EH (cell line): Measurements from ENCODE around the gene CD209.
"Not testable (repeated sequence)": the region's sequence is repeated elsewhere in the genome, so short reads cannot be mapped to it uniquely, and the experiment has no call there.

Experiments used
- DNase-seq: peaks from one replicate; pipeline ENCODE4 v3.0.0-alpha.2; 2015; ENCODE audit warnings: low read depth

The CD209 gene

DNA sequence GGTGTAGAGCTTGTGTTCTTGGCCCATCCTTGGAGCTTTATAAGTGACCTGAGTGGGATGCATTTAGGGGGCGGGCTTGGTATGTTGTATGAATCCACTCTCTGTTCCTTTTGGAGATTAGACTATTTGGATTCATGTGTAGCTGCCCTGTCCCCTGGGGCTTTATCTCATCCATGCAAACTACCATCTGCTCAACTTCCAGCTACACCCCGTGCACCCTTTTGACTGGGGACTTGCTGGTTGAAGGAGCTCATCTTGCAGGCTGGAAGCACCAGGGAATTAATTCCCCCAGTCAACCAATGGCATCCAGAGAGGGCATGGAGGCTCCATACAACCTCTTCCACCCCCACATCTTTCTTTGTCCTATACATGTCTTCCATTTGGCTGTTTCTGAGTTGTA is 21.8 kb upstream of the CD209 start:
- no peak for DNase-seq

DNA sequence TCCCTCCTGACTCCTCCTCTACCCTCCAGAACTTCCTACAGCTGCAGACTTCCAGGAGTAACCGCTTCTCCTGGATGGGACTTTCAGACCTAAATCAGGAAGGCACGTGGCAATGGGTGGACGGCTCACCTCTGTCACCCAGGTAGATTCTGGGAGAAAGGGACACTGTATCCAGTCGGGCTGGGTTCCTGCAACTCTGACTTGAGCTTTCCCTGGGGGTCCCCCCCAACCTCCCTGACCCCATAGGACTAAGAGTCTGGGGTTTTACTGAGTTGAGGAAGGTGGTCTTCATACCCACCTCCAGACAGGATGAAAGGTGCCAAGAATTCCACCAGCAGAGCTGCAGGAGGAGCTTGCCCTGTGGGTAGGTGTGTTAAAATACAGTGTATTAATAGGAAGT is 20.2 kb upstream of the CD209 start:
- DNase-seq = no peak

DNA sequence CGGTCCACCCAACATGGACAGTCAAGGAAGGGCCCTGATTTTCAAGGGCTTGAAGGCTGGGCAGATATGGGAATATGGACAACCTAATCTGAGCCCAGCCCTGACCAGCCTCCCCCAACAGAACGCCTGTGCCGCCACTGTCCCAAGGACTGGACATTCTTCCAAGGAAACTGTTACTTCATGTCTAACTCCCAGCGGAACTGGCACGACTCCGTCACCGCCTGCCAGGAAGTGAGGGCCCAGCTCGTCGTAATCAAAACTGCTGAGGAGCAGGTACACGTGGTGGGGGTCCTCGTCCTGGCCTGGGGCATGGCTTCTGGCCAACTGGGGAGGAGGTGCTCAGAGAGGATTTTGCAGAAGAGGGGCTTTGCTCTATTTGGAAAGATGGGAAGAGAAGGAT is 19.2 kb upstream of the CD209 start:
- no peak for DNase-seq

DNA sequence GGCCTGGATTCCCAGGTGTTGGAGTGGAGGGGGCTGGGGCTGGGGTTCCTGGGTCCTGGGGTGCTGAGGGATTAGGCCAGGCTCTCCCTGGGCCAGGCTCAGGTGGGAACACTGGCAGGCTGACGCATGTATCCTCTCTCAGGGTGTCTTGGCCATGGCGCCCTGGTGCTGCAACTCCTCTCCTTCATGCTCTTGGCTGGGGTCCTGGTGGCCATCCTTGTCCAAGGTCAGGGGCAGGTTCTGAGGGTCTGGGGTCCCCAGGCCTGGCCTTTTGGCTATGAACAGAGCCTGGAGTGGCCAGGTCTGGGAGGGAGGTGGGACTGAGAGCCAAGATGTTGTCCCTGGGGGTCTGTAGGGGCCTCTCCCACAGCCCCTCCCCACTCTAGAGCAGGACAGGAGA is 17.7 kb upstream of the CD209 start:
- not testable (repeated sequence) for DNase-seq

DNA sequence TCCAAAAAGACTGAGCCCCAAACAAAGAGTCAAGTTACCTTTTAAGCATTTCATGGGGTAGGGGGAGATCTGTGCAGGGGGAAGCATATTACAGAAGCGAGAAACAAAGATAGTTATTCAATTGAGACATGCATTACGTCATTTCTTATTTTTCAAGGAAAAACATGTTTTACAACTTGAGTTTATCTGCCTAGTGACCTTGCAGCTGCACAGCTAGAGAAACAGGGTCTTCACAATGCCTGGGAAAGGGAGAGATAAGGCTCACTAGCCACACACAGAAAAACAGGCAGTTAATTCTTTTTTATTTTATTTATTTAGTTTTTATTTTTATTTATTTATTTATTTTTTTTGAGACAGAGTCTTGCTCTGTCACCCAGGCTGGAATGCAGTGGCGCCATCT is 16.8 kb upstream of the CD209 start:
- not testable (repeated sequence) for DNase-seq

DNA sequence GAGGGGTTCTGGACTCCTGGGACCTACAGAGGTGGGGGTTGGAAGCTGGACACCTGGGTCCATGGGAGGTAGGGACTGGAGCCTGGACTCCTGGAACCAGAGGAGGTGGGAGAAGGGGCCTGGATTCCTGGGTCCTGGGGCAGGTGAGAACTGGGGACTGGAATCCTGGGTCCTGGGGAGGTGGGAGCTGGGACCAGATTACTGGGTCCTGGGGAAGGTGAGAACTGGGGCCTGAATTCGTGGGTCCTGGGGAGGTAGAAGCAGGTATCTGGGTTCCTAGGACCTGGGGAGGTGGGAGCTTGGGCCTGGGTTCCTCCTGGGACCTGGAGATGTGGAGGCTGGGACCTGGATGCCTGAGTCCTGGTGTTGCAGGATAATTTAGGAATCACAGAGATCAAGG is 16.4 kb upstream of the CD209 start:
- no peak for DNase-seq

DNA sequence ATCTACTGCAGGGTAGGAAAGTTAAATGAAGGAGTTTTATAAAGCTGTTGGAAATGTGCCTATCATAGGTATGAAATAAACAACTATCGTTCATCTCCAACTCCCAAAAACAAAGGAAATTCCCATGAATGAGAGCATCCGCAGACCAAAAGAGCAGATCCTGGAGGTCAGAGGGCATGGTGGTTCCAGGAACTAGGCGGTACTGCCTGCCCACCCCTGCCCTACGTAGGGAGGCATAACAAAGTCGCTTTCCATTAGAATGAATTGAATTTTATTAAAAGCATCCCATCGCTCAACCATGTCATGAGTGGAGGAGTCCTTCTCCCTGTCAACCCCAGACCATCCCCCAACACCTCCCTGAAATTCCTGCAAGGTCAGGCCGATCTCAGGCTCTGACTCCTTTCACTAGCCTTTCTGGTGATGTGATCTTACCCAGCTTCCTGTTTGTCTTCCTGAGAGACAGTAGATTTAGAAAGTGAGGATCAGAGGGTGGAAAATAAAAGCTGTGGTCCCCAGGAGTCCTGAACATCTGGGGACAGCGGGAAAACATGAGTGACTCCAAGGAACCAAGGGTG is 15.5 kb upstream of the CD209 start, which contains the start of gene CLEC4M:
Gene CLEC4M (plus strand): TSS at position 525 of the 575 bp plus-strand sequence. CDS start 24 bp downstream, at position 549.
- DNase-seq = no peak

DNA sequence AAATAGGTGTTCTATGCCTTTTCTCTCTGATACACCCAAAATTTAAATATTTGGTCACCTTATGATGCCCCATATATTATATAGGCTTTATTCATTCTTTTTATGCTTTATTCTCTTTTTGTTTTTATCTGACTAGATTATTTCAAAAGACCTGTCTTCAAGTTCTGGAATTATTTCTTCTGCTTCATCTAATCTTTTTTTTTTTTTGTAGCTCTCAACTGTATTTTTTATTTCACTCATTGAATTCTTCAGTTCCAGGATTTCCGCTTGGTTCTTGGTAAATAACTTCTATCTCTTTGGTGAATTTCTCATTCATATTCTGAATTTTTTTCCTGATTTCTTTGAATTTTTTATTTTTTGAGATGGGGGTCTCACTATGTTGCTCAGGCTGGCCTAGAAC is 11.8 kb upstream of the CD209 start:
- no peak for DNase-seq

DNA sequence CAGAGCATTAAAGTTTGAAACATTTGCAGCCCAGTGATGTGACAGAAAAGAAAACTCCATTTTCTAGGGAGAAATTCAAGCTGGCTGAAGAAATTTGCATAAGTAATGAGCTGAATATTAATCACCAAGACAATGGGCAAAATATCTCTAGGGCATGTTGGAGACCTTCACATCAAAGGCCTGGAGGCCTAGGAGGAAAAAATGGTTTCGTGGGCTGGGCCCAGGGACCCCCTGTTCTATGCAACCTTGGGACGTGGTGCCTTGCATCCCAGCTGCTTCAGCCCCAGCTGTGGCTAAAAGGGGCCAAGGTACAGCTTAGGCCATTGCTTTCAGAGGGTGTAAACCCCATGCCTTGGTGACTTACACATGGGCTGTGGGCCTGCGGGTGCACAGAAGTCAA is 10.0 kb upstream of the CD209 start:
- DNase-seq = no peak

DNA sequence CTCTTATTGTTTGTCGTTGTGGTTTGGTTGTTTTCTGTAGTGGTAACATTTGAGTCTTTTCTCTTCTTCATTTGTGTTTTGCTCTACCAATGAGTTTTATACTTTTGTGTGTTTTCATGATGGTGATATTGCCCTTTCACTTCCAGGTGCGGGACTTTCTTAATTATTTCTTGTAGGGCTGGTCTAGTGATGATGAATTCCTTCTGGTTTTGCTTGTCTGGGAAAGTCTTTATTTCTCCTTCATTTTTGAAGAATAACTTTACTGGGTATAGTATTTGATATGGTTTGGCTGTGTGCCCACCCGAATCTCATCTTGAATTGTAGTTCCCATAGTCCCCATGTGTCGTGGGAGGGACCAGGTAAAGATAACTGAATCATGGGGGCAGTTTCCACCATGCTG is 8.9 kb upstream of the CD209 start:
- no peak for DNase-seq

DNA sequence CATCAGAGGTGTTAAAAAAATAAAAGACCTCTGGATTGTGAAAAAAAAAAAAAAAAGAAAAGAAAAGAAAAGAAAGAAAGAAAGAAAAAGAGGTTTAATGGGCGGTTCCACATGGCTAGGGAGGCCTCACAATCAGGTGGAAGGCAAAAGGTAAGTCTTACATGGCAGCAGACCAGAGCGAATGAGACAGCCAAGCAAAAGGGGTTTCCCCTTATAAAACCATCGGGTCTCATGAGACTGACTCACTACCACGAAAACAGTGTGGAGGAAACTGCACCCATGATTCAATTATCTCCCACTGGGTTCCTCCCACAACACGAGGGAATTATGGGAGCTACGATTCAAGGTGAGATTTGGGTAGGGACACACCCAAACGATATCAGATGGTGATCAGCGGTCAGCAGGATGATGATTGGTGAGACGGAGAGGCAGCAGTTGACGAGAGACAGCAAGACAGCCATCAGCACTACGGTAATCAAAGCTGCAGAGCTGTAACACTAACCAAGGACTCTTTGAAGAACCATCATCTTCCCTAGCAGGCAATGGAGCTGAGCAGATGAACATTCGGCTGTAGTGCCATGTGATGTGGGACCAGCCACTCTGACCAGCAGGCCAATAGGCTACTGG is 3.9 kb upstream of the CD209 start:
- no peak for DNase-seq

DNA sequence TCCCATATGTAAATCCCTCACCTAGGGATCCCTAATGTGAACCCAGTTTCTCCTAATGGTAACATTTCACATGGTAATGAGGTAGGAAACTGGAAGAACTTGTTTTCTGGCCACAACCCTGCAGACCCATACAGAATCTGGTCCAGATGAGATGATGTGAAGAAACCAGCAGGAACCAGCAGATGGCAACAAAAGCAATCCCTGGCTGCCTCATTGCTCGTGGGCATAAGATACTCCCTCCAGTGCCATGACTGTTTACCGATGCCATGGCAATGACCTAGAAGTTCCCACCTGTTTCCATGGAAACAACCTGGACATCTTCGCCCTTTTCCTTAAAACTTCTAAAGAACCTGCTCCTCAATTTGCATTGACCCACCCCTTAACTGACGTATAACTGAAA is 1.4 kb upstream of the CD209 start:
- peak; percentile 9 for DNase-seq

DNA sequence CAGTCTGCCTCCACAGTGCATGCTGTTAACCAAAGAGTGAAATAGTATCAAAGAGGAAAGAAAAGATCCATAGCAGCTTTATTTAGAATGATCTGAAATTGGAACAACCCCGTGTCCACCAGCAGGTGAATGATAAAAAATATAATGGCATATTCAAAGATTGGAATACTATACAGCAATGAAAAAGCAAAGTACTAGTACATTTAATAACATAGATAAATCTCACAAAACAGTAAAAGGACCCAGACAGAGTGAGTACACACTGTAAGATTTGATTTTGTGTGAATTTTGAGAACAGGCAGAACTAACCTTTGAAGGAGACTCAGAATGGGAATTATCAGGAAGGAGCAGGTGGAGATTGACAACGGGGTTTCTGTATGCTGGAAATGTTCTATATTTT is 837 bp upstream of the CD209 start:
- DNase-seq = no peak

DNA sequence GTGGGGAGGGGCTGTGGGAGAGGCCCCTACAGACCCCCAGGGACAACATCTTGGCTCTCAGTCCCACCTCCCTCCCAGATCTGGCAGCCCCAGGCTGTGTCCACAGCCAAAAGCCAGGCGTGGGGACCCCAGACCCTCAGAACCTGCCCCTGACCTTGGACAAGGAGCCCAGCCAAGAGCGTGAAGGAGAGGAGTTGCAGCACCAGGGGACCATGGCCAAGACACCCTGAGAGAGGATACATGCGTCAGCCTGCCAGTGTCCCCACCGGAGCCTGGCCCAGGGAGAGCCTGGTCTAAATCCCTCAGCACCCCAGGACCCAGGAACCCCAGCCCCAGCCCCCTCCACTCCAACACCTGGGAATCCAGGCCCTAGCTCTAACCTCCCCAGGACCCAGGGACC is 1.0 kb downstream of the CD209 start:
- DNase-seq = not testable (repeated sequence)

DNA sequence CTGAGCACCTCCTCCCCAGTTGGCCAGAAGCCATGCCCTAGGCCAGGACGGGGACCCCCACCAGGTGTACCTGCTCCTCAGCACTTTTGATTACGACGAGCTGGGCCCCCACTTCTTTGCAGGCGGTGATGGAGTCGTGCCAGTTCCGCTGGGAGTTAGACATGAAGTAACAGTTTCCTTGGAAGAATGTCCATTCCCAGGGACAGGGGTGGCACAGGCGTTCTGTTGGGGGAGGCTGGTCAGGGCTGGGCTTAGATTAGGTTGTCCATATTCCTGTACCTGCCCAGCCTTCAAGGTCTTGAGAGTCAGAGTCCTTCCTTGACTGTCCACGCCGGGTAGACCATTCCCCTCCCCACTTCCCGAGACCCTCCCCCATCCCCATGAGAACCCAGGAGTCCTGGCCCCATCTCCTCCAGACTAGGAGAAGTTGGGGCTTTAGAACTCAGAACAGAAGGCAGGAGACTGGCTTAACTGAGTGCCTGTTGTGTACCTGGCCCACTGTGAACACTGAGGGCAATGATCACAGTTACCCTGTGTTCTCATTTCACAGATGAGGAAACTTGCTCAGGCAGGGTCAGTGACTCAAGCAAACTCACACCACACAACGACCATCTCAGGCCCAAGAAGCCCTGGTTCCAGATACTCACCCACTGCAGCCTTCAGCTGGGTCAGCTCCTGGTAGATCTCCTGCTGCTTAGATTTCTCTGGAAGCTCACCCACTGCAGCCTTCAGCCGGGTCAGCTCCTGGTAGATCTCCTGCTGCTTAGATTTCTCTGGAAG is 2.3 kb downstream of the CD209 start:
- no peak for DNase-seq

DNA sequence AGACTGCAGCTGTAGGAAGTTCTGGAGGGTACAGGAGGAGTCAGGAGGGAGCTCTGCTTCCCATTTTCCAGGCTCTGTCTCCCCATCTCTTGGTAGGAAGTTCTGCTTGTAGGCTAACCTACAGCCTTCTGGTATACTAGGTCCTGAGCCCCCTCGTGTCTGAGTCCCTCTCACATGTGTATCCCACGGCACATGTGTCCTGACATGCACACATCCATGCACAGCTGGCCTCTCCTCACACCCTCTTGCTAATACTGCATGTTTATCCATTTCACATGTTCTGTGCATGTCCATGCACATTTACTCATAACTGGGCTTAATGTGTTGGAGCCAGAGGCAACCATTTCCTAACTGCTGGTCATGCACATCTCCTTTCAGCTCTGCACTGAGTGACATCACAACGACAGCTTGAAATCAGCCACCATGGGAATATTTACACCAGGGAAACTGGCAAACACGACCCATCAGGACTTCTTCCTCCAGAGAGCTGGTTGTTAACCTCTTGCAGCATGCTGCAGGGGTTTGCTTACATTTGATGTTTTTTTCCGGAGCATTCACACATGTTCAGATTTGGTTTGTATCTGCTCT is 3.0 kb downstream of the CD209 start:
- DNase-seq = no peak

DNA sequence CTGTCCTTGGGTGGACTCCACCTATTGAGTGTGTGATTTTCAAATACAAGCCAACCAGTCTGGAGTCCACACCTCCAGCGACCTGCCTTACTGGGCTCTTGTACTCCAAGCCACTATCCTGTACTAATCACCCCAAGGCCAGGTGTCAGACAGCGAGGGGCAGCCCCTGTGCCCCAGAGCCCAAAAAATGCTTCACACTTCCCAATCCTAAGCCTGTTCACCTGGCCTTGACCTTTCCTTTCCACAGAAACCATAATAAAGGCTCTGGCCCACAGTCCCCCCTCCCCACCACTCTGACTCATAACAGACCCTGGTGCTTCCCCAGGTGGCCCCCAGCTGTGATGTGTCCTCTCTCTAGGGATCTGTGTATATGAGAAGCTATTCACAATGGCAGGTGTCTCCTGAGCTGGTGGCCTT is 3.9 kb downstream of the CD209 start:
- DNase-seq = no peak

DNA sequence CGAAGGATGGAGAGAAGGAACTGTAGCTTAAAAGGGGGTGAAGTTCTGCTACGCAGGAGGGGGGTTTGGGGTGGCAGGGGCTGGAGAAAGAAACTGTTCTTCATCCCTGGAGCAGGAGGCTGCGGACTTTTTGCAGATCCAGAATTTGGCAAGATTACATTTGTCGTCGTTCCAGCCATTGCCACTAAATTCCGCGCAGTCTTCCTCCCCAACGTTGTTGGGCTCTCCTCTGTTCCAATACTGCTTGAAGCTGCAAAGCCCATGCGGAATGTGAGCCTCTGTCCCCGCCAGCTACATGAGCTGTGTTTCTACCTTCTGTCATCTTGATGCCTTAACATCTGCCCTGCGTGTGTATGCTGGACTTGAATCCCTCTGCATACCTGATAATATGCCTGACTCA is 4.3 kb downstream of the CD209 start:
- no peak for DNase-seq

DNA sequence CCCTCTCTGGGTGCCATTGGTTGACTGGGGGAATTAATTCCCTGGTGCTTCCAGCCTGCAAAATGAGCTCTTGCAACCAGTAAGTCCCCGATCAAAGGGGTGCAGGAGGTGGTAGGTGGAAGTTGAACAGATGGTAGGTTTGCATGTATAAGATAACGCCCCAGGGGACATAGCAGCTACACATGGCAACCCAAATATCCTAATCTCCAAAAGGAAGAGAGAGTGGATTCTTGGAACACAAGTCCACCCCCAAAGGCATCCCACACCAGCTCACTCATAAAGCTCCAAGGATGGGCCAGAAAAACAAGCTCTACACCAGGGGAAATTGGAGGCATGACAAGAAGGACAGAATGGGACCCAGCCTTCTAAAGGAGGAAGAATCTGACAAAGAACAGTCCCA is 4.8 kb downstream of the CD209 start:
- no peak for DNase-seq

DNA sequence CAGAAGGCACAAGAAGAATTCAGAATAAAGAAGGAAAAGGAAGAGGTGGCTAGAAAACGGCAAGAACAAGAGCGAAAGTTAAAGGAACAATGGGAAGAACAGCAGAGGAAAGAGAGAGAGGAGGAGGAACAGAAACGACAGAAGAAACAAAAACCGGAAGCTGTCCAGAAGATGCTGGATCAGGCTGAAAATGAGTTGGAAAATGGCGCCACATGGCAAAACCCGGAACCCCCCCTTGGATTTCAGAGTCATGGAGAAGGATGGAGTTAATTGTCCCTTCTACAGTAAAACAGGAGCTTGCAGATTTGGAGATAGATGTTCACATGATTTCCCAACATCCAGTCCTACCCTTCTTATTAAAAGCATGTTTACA is 6.7 kb downstream of the CD209 start:
- DNase-seq = no peak

DNA sequence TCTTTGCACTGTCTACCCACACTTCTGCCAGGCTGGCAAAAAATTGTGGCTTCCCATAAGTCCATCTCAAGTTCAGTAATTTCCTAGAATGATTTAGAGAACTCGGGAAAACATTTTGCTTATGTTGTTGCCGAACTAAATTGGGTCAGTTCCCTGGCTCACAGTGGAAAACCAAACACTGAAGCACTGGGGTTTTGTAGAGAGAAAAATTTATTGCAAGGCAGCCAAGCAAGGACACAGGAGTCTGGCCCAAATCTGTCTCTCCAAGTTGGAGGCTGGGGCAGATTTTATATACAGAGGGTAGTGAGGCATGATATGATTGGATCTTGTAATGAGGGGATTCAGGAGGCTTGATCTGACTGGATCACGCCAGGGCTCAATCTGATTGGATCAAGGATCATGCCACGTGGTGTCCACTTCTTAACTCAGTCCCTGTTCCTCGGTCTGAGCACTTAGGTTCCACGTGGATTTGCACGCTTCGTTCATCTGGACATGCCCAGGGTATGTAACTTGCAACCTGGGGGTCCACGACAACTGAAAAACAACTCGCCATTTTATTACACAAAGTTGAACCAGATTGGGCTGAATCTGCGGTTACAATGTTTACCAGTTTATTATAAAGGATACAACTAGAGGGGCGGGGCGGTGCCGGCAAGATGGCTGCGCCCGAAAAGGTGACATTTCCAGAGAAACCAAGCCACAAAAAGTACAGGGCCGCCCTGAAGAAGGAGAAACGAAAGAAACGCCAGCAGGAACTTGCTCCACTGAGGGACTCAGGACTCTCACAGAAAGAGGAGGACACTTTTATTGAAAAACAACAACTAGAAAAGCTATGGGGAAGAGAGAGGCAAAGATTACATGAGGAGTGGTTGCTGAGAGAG is 7.3 kb downstream of the CD209 start:
- no peak for DNase-seq

DNA sequence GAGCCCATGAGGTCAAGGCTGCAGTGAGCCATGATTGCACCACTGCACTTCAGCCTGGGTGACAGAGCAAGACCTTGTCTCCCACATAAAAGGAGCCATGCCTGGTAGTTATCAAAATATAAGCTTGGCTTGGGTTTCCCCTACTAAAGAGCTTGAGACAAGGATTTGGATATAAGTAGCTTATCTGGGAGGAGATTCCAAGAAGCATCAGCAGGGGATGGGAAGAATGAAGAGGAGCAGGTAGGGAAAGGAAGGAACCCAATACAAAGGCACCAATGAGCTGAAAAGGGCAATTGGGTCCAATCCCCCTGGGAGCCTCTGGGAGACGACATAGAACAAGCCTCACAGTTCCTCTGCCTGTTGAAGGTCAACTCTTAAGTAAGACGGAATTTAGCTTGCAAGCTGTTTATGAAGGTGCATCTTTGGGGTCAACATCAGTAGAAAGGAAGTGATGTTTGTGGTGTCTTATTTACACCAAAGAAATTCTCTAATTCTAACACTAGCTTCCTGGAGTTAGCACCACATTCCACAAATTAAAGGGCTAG is 8.1 kb downstream of the CD209 start:
- DNase-seq = no peak
